GM19035 (cell line): Measurements from ENCODE around the gene HPN.
A peak's percentile ranks its signal among the peaks of the same experiment; 100 is the strongest.

Source experiments
- ATAC-seq: cut with Tn5 transposase; IDR thresholded peaks from one replicate; pipeline ENCODE4 v1.9.1; 2021; ENCODE audit not compliant: unreplicated experiment

HPN gene

DNA sequence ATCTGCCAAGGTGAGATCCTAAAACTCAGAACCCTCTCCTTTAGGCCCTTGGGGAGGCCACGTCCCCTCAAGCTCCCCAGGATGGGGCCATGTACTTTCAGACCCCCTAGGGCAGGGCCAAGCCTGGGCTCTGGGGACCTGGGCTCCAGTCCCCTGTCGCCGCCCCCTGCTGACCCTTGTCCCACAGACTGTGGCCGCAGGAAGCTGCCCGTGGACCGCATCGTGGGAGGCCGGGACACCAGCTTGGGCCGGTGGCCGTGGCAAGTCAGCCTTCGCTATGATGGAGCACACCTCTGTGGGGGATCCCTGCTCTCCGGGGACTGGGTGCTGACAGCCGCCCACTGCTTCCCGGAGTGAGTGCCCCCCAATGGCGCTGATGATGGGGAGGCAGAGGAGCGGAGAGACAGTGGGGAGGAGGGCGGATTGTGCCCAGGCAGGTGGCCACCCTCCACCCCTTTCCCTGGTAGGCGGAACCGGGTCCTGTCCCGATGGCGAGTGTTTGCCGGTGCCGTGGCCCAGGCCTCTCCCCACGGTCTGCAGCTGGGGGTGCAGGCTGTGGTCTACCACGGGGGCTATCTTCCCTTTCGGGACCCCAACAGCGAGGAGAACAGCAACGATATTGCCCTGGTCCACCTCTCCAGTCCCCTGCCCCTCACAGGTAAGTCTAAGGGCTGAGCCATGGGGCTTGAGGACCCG, 18.8 kb downstream of the HPN start:
- ATAC-seq, result no peak

DNA sequence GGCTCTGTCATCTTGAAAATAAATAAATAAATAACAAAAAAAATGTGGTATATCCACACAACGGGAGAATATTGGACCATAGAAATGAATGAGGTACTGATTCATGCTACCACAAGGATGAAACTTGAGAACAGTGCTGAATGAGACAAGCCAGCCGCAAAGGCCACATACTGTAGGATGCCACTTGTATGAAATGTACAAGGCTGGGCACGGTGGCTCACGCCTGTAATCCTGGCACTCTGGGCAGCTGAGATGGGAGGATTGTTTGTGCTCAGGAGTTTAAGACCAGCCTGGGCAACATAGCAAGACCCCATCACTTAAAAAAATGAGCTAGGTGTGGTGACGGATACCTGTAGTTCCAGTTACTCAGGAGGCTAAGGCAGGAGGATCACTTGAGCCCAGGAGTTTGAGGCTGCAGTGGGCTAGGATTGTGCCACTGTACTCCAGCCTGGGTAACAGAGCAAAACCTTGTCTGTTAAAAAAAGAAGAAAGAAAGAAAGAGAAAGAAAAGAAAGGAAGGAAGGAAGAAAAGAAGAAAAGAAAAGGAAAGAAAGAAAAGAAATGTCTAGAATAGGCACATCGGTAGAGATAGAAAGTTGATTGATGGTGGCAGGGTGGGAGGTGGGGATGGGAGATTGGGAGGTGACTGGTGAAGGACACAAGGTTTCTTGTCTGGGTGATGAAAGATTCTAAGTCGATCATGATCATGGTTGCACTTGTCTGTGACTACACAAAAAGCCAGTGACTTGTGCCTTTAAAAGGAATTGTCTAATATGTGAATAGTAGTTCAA, 20.3 kb downstream of the HPN start:
- ATAC-seq, result no peak

DNA sequence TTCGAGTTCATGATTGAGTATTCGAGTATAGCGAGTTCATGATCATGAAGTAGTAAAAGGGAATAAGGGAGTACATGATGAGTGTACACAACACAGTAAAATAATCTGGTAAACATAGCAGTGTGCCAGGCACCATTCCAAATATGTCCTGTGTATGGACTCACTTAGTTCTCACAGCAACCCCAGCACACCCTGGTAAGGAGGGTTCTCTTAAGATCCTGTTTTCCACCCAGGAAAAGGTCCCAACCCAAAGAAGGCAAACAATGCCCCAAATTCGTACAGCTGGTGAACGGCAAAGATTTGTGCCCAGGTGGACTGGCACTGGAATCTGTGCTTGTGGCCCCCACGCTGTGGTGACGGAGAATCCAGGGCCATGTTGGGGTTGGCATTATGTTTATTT, 21.4 kb downstream of the HPN start:
- ATAC-seq, result no peak

DNA sequence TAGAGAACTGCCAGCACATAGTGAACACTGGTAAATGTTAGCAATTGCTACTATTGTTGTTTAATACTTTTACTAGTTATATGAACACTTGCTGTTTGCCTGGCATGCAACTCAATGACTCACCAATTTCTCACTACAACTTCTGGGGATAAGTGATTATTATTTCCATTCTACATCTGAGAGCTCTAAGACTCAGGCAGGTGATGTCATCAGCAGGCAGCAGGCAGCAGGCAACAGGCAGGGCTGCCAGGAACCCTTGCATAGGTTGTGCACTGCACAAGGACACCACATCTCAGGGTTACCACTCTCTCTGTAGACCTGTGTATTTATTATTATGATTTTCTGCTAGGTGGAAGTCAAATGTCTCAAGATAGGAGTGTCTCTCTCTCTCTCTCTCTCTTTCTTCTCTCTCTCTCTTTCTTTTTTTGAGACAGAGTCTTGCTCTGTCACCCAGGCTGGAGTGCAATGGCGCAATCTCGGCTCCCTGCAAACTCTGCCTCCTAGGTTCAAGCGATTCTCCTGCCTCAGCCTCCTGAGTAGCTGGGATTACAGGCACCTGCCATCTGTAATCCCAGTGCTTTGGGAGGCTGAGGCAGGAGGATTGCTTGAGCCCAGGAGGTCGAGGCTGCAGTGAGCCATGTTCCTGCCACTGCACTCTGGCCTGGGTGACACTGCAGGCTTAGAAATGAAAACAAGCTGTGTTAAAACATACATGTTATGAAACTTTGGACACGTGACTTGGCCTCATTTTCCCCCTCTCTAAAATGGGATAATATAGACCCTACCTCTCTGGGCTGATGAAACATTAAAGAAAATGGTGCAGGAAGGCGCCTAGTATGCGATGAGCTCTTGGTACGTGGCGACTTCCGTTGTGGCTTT, 22.7 kb downstream of the HPN start:
- ATAC-seq, result no peak

DNA sequence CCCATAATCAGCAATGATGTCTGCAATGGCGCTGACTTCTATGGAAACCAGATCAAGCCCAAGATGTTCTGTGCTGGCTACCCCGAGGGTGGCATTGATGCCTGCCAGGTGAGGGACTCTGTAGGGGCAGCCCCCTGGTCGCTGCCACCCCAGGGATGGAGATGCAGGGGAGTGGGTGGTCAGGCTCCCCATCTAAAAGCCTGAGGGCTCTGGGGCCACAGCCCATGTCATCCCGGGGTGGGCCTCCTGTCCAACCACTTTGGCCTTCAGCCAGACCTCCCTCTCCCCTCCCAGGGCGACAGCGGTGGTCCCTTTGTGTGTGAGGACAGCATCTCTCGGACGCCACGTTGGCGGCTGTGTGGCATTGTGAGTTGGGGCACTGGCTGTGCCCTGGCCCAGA, 24.1 kb downstream of the HPN start:
- no peak for ATAC-seq

DNA sequence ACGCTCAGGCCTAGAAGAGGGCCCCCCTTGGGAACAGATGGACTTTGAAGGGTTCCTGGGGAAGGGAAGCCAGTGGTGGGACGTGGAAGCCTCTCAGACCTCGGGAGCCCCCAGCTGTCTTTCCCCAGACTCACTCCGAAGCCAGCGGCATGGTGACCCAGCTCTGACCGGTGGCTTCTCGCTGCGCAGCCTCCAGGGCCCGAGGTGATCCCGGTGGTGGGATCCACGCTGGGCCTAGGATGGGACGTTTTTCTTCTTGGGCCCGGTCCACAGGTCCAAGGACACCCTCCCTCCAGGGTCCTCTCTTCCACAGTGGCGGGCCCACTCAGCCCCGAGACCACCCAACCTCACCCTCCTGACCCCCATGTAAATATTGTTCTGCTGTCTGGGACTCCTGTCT, 24.6 kb downstream of the HPN start:
- ATAC-seq, result no peak

DNA sequence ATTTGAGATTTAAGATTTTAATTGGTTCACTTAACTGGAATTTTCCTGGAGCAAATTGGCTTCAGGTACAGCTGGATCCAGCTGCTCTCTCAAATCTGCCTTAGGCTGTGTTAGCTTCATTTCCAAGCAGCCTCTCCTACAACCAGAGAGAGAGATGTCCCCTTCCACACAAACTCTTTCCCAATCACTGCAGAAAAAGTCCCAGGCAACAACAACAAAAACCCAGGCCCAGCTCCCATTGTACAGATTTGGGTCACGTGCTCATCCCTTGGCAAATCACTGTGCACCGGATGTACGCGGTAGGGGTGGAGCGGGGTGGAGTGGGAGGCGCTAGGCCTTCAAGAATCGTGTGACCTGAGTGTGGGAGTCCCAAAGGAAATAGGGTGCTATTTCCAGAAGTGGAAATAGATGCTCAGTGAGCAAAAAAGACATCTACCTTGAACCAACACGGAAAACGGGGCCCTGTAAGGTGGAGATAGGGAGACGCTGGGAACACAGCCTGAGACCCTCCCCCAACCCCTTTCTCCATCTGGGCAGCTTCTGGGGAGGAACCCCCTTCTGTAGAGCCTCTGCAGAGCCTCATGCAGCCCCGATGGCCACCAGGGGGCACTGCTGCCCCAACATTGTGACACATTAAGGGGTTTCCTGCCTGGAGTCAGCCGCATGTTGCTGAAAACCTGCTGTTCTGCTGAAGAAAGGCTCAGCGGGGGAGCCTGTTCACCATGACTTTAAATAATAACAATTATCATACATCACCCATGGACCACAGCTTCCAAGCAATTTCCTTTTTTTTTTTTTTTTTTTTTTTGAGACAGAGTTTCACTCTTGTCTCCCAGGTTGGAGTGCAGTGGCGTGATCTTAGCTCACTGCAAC, 25.4 kb downstream of the HPN start:
- ATAC-seq, result peak; percentile 79

DNA sequence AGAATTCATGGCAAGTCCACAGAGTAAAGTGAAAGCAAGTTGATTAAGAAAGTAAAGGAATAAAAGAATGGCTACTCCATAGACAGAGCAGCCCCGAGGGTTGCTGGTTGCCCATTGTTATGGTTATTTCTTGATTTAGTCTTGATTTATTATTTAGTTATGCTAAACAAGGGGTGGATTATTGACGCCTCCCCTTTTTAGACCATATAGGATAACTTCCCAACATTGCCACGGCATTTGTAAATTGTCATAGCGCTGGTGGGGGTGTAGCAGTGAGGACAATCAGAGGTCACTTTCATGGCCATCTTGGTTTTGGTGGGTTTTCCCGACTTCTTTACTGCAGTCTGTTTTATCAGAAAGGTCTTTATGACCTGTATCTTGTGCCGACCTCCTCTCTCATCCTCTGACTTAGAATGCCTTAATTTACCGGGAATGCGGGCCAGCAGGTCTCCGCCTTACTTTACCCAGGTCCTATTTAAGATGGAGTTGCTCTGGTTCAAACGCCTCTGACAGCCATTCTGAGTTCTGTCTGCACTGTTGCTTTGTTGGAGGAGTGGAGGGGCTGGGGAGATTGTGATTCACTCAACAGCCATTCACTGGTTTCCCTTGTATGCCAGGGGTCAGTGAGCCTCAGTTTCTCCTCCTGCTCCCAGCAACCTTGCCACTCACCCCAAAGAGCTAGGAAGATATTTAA, 27.6 kb downstream of the HPN start:
- no peak for ATAC-seq

DNA sequence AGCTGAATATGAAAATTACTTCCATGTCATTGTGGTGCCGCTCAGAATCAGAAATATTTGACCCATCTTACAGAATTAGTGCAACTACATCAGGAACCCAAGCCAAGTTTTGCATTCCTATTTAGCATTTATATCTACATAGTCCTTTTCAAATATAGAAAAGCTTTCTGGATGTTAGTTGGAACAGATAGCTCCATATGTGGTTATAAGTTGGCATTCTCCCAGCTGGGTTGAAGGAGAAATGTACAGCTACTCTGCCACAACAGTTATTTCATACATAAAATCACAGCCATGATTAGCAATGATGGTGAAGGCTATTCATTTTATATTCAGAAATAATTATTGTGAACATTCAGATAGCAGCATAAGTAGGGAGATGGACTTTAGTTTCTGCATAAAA, 28.2 kb downstream of the HPN start:
- no peak for ATAC-seq

DNA sequence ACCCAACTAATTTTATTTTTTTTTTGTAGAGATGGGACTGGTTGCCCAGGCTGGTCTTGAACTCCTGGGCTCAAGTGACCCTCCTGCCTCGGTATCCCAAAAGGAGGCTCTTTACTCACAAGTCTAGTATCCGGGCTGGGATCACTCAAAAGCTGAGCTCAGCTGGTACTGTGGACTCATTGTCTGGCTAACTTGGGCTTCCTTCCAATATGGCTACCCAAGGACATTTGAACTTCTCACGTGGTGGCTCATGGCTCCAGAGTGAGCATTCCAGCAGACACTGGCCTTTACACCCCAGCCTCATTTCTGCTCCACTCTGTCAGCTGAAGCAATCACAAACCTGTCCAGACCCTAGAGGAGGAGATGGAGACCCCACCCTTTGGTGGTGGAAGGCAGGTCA, 28.9 kb downstream of the HPN start:
- no peak for ATAC-seq

DNA sequence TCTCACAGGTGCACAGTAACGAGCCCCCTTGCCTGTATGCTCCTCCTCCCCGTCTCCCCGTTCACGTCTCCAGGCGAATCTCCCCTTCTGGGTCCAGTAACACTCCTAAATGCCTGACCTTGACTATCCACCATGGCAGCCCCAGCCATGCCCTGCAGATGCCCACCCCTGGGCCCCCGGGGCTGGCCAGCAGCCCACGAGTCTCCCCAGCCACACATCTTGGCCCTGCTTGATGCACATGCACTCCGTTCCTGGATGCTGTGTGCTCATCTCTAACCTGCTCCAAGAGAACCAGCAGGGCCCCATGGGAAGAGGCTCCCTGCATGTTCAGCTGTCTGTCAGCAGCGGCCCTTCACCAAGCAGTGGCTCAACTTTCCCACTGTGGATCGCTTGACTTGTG, 32.0 kb downstream of the HPN start:
- no peak for ATAC-seq

DNA sequence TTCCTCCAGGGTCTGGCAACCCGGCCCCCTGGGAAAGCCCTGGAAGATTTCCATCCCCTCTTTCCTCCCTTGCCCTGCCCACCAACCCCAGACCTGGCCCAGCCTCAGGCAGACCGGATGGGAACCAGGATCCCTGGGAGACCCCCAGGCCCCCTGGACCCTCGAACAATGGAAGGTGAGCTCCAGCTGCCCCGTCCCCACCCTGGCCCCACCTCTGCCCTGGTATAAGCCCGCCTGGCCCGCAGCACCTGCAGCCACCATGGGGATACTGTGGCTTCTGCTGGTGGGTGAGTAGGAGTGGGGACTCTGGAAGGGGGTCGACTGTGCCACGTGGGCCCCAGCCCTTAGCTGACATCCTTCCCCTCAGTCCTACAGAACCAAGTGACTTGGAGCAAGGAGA, 32.4 kb downstream of the HPN start:
- no peak for ATAC-seq

DNA sequence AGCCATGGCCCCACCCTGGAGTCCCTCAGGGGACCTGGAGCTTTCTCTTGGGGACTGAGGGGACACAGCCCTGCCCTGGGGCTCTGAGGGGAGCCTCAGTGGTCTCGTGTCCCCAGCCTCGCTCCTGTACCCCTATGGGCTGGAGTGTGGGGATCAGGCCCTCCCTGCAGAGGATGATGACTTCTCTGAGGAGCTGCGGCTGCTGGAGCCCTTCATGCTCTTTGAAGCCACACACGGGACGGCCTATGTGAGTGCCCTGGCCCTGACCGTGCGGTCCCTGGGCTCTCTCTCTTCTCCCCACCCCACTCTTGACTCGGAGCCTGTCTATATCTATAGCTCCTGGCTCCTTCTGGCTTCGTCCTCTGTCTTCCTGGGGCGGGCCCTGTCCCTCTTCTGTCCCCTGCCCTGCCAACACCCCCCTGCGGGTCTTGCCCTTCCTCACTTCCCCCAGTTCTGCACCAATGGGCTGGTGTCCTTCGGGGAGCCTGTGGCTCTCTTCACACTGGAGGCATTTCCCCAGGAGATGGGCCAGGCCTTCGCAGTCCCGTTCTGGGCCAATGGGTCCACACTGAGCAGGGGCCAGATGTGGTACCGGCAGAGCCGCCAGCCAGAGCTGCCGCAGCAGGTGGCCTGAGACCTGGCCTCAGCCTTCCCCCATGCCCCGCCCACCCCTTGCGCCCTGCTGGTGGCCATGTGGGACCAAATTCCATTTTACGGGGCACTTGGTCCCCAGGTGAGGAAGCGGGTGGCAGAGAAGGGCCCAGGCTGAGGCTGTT, 33.1 kb downstream of the HPN start:
- no peak for ATAC-seq

DNA sequence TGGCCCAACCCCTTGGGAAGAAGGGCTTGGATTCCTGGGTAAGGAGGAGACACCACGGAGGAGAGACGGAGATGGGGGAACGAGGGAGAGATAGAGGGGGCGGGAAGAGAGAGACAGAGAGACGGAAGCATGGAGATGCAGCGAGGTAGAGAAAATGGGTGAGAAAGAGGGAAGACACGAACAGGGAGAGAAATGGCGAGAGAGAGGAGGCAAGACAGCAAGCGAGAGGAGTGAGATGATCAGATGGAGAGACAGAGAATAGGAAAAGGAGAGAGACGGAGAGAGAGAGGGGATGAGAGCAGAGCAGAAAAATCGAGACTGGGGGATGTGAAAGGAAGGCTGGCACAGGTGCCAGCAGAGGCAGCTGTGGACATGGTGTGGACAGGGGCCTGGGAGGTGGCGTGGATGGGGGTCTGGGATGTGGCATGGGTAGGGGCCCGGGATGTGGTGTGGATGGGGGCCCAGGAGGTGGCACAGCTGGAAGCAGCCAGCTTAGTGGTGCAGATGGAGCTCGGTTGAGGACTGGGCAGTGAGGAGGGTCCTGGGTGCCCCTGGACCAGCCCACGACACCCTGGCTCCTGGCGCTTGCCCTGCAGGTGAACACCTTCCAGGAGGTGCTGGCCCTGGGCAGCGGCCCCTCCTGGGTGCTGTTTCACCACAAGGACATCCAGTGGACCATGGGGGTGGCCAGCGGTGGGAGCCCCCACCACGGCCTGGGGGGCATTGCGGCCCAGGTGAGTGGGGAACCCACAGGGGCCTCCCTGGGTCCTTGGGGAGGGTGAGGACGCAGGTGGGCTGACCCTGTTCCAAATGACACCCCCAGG, 33.9 kb downstream of the HPN start:
- ATAC-seq, result no peak

DNA sequence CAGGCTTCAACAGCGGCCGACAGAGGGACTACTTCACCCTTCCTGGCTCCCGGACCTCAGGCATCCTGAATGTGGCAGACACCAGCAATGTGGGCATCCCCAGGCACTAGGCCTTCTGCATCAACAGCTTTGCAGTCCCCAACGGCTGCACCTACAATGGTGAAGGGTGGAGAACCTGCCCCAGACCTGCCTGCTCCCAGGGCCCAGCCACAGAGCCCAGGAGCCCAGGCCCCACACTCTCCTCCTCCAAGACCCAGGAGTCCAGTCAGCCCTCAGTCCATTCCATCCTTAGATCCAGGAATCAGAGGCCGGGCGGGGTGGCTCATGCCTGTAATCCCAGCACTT, 34.5 kb downstream of the HPN start:
- ATAC-seq, result no peak

DNA sequence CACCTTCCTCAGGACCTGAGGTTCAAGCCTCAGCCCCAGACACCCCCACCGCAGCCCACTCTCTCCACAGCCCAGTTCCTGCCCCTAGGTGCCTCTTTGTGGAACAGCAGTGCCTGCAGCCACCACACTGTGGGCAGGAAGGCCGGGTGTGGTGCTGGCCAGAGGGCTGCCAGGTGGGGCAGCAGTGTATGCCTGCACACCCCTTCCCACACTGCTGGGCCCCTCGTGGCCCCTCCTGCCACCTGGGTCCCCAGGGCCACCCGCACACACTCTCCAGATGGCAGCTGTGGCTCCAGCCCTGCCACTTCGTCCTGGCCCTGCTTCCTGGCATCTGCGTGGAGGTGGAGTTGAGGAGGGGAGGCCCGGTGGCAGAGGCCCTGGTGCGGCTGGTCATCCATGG, 35.1 kb downstream of the HPN start:
- no peak for ATAC-seq

DNA sequence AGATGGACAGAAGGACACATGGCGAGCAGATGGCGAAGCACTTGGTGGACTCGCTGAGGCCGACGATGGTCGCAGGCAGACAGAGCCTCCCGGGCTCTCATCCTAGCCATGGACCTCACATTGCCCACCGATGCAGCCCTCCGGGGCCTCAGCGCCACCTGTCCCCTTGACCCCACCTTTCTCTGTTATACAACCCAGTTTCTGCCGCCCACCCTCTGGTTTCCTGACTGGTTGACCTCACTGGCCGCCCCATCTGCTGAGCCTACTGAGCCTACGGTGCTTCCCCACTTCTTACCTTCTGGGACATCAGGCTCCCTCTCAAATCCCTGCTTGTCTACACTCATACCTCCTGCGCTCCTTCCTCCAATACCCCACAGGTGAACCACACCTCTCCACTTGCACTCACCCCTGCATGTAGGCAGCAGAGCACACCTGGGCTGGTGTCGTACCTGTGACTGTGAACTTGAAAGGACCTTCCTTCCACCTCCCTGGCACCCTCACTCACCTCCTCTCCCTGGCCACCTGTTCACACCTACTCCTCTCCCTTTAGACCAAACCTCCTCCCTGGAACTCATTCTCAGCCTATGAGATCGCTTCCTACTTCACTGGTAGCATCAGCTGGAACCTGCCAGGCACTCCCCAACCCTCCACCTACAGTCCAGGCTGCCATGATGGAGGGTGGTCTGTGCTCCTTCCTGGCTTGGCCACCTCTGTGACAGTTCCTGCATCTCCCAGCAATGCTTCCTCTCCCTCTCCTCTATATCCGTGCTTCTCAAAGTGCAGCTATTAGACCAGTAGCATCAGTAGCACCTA, 36.1 kb downstream of the HPN start:
- ATAC-seq, result no peak

DNA sequence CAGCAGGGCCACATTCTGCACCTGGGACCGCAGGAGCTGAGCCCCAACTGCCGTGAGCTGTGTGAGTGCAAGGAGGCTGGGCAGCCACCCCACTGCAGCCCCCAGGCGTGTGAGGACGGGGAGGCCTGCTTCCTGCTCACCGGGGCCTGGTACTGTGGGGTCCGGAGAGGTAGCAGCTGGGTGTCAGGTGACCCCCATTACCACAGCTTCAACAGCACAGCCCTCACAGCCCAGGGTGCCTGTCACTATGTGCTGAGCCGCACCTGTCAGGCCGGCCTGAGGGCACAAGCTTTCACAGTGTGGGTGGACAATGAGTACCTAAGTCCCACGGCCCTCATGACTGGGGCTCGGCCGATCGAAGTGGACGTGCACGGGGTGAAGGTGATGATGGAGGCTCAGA, 38.3 kb downstream of the HPN start:
- ATAC-seq, result no peak
